ENCODE measurements around the gene WDR7. TPM values are rescaled to one million over a fixed set of nuclear protein-coding genes. Genes with fewer than 3 reads are reported as not detected.

The WDR7 gene
- total and polyA plus RNA-seq, 9 of the 15 experiments (the other 6 are each of a cell fraction or from before 2014, with no cell fraction given): 1.4 to 9.4 (median 5.3) TPM

DNA sequence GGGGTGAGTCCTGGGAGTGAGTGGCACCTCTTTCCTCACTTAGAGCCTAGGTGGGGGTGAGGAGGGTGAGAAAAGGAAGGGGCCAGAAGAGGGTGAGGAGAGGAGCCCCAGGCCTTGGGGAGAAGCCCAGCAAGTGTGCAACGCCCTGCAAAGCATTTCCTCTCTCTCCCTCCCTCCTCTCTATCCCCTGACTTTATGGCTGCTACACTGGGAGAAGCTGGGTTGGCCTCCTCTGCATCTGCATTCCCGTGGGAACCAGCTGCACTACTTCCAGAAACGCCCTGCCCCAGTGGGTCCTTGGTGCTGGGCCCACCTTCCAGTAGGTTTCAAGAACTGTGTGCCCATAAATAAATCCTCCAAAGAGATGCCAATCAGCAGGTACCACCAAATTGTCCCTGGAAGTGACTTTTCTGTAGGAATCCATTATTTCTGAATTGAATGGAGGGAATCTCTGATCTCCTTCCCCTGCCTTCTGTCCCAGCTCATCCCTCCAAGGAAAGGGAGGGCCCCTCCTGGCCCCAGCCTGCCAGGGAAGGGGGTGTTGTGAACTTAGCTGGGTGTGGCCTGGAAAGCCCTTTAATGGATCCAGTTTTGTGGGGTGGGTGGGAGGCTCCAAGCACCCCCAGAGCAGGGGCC, 400.0 kb downstream of the WDR7 start (continued):
- TF ChIP-seq, protein P1, sequence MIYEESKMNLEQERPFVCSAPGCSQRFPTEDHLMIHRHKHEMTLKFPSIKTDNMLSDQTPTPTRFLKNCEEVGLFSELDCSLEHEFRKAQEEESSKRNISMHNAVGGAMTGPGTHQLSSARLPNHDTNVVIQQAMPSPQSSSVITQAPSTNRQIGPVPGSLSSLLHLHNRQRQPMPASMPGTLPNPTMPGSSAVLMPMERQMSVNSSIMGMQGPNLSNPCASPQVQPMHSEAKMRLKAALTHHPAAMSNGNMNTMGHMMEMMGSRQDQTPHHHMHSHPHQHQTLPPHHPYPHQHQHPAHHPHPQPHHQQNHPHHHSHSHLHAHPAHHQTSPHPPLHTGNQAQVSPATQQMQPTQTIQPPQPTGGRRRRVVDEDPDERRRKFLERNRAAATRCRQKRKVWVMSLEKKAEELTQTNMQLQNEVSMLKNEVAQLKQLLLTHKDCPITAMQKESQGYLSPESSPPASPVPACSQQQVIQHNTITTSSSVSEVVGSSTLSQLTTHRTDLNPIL (CRISPR knock-in tag; IDR thresholded peaks at IDR 0.05): no peak
- TF ChIP-seq GTF2A2 (tag; IDR thresholded peaks at IDR 0.05): no peak
- no peak for TF ChIP-seq CREB1 (IDR thresholded peaks at IDR 0.05)
- TF ChIP-seq CREB1 (CRISPR knock-in tag; IDR thresholded peaks at IDR 0.05): no peak
- TF ChIP-seq ZNF408 (CRISPR knock-in tag; IDR thresholded peaks at IDR 0.05; ENCODE audit: low read depth): no peak
- TF ChIP-seq ILF3 (IDR thresholded peaks at IDR 0.05; ENCODE audit: borderline replicate concordance): no peak
- no peak for TF ChIP-seq ZNF124 (CRISPR knock-in tag; IDR thresholded peaks at IDR 0.05)
- TF ChIP-seq, protein P2, sequence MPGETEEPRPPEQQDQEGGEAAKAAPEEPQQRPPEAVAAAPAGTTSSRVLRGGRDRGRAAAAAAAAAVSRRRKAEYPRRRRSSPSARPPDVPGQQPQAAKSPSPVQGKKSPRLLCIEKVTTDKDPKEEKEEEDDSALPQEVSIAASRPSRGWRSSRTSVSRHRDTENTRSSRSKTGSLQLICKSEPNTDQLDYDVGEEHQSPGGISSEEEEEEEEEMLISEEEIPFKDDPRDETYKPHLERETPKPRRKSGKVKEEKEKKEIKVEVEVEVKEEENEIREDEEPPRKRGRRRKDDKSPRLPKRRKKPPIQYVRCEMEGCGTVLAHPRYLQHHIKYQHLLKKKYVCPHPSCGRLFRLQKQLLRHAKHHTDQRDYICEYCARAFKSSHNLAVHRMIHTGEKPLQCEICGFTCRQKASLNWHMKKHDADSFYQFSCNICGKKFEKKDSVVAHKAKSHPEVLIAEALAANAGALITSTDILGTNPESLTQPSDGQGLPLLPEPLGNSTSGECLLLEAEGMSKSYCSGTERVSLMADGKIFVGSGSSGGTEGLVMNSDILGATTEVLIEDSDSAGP (CRISPR knock-in tag; IDR thresholded peaks at IDR 0.05): no peak
- TF ChIP-seq, protein P3, sequence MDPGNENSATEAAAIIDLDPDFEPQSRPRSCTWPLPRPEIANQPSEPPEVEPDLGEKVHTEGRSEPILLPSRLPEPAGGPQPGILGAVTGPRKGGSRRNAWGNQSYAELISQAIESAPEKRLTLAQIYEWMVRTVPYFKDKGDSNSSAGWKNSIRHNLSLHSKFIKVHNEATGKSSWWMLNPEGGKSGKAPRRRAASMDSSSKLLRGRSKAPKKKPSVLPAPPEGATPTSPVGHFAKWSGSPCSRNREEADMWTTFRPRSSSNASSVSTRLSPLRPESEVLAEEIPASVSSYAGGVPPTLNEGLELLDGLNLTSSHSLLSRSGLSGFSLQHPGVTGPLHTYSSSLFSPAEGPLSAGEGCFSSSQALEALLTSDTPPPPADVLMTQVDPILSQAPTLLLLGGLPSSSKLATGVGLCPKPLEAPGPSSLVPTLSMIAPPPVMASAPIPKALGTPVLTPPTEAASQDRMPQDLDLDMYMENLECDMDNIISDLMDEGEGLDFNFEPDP (CRISPR knock-in tag; IDR thresholded peaks at IDR 0.05): no peak

Data from K562 (cell line).